ENCODE measurements around the gene HTR1D.
"Not testable (repeated sequence)": the region's sequence is repeated elsewhere in the genome, so short reads cannot be mapped to it uniquely, and the experiment has no call there.

HTR1D gene

GRCh38 chr1:23216771-23217420 lies 406 bp downstream of the HTR1D start:
- peak; percentile 51 for DNase-seq

DNA sequence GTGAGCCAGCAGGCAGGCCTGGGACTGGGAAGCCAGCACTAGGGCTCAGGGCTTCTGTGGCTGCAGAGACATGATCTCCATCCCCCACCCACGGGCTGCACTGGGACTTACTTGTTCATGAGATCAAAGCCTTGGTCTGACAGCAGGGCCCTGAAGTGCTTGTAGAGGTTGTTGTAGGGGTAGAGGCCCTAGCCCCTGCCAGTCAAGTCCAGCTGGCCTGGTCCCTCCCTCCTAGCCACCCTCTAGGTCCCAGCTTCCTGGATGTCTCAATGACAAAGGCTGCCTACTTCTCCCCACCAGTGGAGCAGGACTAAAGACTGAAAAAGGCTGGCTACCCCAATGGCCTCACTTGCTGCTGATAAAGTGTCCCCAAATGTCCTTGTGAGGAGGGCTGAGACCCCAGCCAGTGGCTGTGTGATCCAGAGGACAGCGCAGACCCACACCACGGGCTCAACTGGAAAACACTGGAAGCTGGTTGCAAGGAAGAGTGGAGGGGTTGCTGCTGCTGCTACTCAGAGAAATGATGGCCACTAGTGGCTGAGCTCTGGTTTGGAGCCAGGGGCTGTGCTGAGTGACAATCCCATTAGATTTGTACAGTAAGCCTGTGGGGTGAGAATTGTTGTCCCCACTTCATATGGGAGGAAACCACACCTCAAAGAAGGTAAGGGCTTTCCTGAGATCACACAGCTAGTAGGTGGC lies 1.4 kb downstream of the HTR1D start:
- no peak for DNase-seq

GRCh38 chr1:23215291-23215690 lies 2.0 kb downstream of the HTR1D start:
- DNase-seq = no peak

DNA sequence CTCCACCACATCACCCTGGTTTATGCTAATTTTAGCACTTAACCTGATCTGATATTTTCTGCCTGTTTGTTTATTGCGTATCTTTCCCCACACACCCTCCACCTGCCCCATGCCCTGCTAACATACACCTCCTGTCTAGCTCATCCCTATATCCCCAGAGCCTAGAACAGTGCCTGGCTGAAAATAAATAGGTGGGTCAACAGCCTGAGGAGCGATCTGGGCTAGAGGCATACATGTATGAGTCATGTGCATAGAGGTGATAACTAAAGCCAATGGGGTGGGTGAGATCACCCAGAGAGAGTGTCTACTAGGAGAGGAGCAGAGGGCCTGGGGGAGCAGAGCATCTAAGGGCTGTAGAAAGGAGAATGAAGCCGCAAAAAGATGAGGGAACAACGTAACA lies 2.7 kb downstream of the HTR1D start:
- no peak for DNase-seq

GRCh38 chr1:23211955-23212354 lies 5.3 kb downstream of the HTR1D start:
- DNase-seq = no peak

- no peak for DNase-seq
These were observed 6.3 kb downstream of the HTR1D start for GRCh38 chr1:23210963-23211362.

GRCh38 chr1:23210351-23210785 lies 6.9 kb downstream of the HTR1D start:
- no peak for DNase-seq

DNA sequence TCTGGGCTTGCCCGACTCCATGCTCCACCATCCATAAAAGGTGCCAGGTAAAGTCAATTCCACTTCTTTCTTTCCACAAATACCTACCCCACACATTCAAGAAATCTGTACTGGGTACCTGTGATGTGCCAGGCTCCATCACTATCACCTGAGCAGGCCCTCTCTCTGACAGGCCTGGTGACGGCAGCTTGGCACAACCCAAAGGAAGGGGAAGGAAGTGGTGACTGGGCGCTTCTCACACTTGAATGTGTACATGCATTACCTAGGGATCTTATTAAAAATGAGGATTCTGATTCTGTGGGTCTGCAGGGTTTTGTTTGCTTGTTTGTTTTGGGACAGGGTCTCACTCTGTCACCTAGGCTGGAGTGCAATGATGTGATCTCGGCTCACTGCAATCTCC lies 7.5 kb downstream of the HTR1D start:
- no peak for DNase-seq

GRCh38 chr1:23208527-23208926 lies 8.8 kb downstream of the HTR1D start:
- DNase-seq = no peak

DNA sequence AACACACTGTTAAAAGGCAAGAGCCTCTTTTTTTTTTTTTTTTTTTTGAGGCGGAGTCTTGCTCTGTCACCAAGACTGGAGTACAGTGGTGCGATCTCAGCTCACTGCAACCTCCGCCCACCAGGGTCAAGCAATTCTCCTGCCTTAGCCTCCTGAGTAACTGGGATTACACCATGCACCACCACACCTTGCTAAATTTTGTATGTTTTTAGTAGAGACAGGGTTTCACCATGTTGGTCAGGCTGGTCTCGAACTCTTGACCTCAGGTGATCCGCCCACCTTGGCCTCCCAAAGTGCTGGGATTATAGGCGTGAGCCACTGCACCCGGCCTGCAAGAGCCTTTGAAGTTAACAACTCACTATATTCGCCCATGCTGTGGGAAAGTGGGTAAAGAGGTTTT lies 9.6 kb downstream of the HTR1D start:
- DNase-seq = not testable (repeated sequence)

GRCh38 chr1:23202263-23202749 lies 15.0 kb downstream of the HTR1D start:
- no peak for DNase-seq

- DNase-seq = no peak
These were observed 16.4 kb downstream of the HTR1D start for GRCh38 chr1:23200883-23201282.

GRCh38 chr1:23198373-23198772 lies 18.9 kb downstream of the HTR1D start:
- no peak for DNase-seq

GRCh38 chr1:23196627-23197328 lies 20.5 kb downstream of the HTR1D start:
- no peak for DNase-seq

- no peak for DNase-seq
These were observed 22.9 kb downstream of the HTR1D start for GRCh38 chr1:23194119-23194984.

GRCh38 chr1:23193391-23194118 lies 23.7 kb downstream of the HTR1D start:
- no peak for DNase-seq

DNA sequence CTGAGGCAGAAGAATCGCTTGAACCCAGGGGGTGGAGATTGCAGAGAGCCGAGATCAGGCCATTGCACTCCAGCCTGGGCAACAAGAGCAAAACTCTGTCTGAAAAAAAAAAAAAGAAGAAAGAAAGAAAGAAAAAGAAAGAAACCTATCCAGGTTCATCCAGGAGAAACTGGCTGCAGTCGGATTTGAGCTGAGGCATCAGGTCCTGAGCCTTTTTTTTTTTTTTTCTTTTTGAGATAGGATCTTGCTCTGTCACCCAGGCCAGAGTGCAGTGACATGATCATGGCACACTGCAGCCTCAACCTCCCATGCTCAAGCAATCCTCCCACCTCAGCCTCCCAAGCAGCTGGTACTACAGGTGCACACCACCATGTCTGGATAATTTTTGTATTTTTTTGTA lies 26.1 kb downstream of the HTR1D start:
- DNase-seq = no peak

DNA sequence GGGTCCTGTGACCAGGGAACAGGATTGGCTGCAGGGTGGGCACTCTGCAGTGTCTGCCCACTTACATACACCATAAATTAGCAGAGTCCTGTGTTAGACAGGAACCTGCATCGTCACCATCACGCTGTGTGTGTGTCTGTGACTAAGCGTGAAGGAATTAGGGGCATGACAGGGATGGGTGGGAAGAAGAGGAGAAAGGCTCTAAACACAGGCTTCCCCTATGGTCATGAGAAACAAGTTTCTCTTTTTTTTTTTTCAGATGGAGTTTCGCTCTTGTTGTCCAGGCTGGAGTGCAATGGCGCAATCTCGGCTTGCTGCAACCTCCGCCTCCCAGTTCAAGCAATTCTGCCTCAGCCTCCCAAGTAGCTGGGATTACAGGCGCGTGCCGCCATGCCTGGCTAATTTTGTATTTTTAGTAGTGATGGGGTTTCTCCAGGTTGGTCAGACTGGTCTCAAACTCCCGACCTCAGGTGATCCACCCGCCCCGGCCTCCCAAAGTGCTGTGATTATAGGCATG lies 28.3 kb downstream of the HTR1D start:
- DNase-seq = not testable (repeated sequence)

GRCh38 chr1:23188434-23188884 lies 28.8 kb downstream of the HTR1D start:
- no peak for DNase-seq

DNA sequence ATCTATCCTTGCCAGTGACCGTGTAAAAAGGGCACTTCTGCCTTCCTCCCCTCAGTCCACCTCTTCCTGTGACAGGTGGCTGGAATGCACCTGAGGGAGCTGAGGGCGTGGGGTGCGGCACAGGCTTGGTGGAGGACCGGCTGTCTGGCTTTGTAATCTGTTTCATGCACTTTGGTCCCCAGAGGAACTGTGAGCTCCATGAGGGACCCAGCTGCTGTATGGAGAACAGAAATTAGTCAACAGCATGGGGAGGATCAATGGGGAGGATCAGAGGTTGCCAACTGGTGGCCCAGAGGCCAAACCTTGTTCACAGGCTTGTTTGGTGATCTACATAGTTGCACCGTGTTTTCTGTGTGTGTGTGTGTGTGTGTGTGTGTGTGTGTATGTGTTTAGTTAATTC lies 29.7 kb downstream of the HTR1D start:
- DNase-seq = no peak

DNA sequence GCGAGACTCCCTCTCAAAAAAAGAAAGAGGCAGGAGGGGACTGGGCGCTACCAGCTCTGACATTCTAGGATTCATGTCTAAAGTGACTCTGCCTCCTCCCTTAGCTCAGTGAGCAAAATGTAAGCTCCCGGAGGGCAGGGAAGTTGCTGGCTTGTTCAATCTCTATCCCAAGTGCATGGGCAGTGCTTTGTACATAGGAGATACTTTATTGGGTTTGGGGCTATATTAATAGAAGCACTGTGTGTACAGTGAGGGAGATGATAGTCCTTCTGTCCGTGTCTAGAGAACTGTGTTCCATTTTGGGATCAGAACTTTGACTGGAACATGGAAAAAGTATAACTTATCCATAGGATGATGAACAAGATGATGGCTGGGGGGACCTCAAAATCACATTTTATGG lies 31.9 kb downstream of the HTR1D start:
- no peak for DNase-seq
